Heart left ventricle (tissue), 16 donors: ENCODE data around the gene TASL. TPM values are rescaled to one million over a fixed set of nuclear protein-coding genes. Genes with fewer than 3 reads are reported as not detected.
A peak's percentile ranks its signal among the peaks of the same experiment; 100 is the strongest.
"Not testable (repeated sequence)": the region's sequence is repeated elsewhere in the genome, so short reads cannot be mapped to it uniquely, and the experiment has no call there.

ENCODE experiments used
- ATAC-seq, 4 donors: fragments of 200-7000 bp; cut with Tn5 transposase; one replicate each; pipeline ENCODE4 v1.9.1; 2020 to 2022; ENCODE audit warnings: moderate library complexity in 4 of 4, mild to moderate bottlenecking in 3 of 4, moderate number of reproducible peaks in 1 of 4
- DNase-seq, 5 donors: peaks; one replicate each; pipeline ENCODE4 v3.0.0-alpha.2; 2020
- H3K27ac ChIP-seq, 12 donors: fragments of 200-600 bp; sonication (generic) in 4 of 12; one replicate each; pipeline versions ENCODE4 v1.5.0 to v1.8.0; 2016 to 2022; ENCODE audit warnings: mild to moderate bottlenecking in 2 of 12
- H3K27me3 ChIP-seq, 9 donors: fragments of 200-600 bp; sonication (generic) in 2 of 9; one replicate each; pipeline versions ENCODE4 v1.5.1 to v1.8.0; 2016 to 2022; ENCODE audit warnings: mild to moderate bottlenecking in 3 of 9
- H3K36me3 ChIP-seq, 9 donors: fragments of 200-600 bp; sonication (generic) in 2 of 9; one replicate each; pipeline versions ENCODE4 v1.5.0 to v1.8.0; 2018 to 2022; ENCODE audit warnings: mild to moderate bottlenecking in 2 of 9
- H3K4me1 ChIP-seq, 12 donors: fragments of 200-600 bp; sonication (generic) in 4 of 12; one replicate each; pipeline versions ENCODE4 v1.5.0 to v1.8.0; 2016 to 2022; ENCODE audit warnings: mild to moderate bottlenecking in 3 of 12
- H3K4me3 ChIP-seq, 12 donors: fragments of 200-600 bp; sonication (generic) in 4 of 12; one replicate each; pipeline versions ENCODE4 v1.5.0 to v1.8.0; 2017 to 2022; ENCODE audit warnings: mild to moderate bottlenecking in 9 of 12, moderate library complexity in 4 of 12
- H3K9me3 ChIP-seq, 12 donors: fragments of 200-600 bp; sonication (generic) in 4 of 12; one replicate each; pipeline versions ENCODE4 v1.5.0 to v1.8.0; 2016 to 2022; ENCODE audit warnings: mild to moderate bottlenecking in 1 of 12
- POLR2A ChIP-seq, 2 donors: fragments of 450-650 bp; IDR thresholded peaks; one replicate each; pipeline ENCODE4 v1.6.1; 2017; ENCODE audit warnings: antibody characterized with exemption in 2 of 2, mild to moderate bottlenecking in 2 of 2, moderate library complexity in 2 of 2
- WGBS, 4 donors: extraction: QIAGEN DNeasy Blood & Tissue Kit in 2 of 4; methylation state at CpG; one replicate each; pipeline versions ENCODE4 v1.1.5 to v1.1.7; 2013 to 2018; 5-methylcytosine and 5-hydroxymethylcytosine counted together
- intact Hi-C, 10 donors: fragments of 100-400 bp; cut with DNase I; formaldehyde crosslinking; loops; one replicate each; pipeline versions ENCODE4 v1.11.1 to v1.14.2; 2022
- polyA plus RNA-seq, 2 donors: library from polyadenylated mRNA; stranded (reverse); fragments of 200-250 nt; gene quantifications; one replicate each; pipeline ENCODE4 v1.2.3, GENCODE V29; 2013
- total RNA-seq, 9 donors: library from RNA; depleted of rRNA in 2 of 9; stranded (reverse); fragments of >200 nt in 2 of 9; fragmentation: NEBNext Ultra II Directional in 3 of 9; extraction: Animal tissue kit (Norgen Biotek cat#: 25700) in 3 of 9; gene quantifications; one replicate each; pipeline versions ENCODE4 v1.1.0 to v1.2.4, GENCODE V29; 2016 to 2023
- TF ChIP-seq, protein P1 (sequence below), 12 donors: fragments of 200-600 bp; sonication (generic) in 4 of 12; IDR thresholded peaks; one replicate each; pipeline versions ENCODE4 v1.5.0 to v1.8.0; 2018 to 2022; ENCODE audit warnings: antibody characterized with exemption in 12 of 12, mild to moderate bottlenecking in 5 of 12
- donor health status: ischemic (EF 13 %, LVEDD 7.1; RV severe dilation, severe dysfunction).
- donor health status: healthy with polysubstance abuse.
- donor health status: DM: no; HTN: yes; CAD: no.
- donor health status: DM: no; HTN: no; CAD: no.
- donor health status: ischemic (EF 25% LVEDD 6.9; RV normal size, moderate dysfunction).
- donor health status: ischemic (EF 25% LVEDD 5.7; RV mildly dilated, moderate dysfunction).
- donor health status: healthy.
- donor health status: DM: yes; HTN: yes; CAD: no.
- donor health status: ischemic (EF 35%, LVEDD 5.7; RV mildly dilated, moderate dysfunction).
- donor health status: nonischemic (EF 11% LVEDD 7.7; RV severe dilation, severe dysfunction).
- donor health status: DM: yes; HTN: yes; CAD: no.
- donor health status: PGD.
- donor health status: ischemic (EF 29% LVEDD 5.4; RV normal size, mild dysfunction).
- donor health status: nonischemic (EF 23%, LVEDD 6.1; RV moderate dilation, normal function).

Gene TASL
- total and polyA plus RNA-seq, 11 donors: 0.15 to 5.2 (median 0.33) TPM; not detected in 2

DNA sequence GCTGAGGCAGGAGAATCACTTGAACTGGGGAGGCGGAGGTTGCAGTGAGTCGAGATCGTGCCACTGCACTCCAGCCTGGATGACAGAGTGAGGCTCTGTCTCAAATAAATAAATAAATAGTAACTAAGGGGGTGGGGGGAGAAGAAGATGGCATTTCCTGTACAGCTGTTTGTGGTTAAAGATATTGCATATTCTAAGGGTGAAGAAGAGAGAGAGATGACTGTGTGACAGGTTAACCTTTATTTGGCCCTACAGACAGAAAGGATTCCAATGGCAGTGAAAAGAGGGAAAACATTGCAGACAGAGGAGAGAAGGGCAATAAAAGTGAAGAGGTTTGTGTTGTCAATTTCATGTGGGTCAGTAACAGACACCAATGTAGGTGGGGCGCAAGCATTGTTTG is 9.4 kb downstream of the TASL start:
- WGBS, 4 donors: 76 to 86% (median 80%) methylated on average over 4 of the region's 4 CpGs
- intact Hi-C loops: loop anchor here in 1 of 10 donors (10.0 kb wide), 1 partner anchor 147 kb away; no protein-coding TSS in a partner anchor
- Histone ChIP-seq H3K9me3 (no peaks in the 10 kb centered on the region), H3K27ac (no peak overlapping the region), H3K36me3 (no peaks in the 10 kb centered on the region), H3K4me3 (no peak overlapping the region), H3K27me3 (peaks cover 0 to 11% (median 0%) of the 10 kb centered on the region in 9 donors), H3K4me1 (peaks cover 0 to 2% (median 0%) of the 10 kb centered on the region in 12 donors)
- TF ChIP-seq, protein P1, sequence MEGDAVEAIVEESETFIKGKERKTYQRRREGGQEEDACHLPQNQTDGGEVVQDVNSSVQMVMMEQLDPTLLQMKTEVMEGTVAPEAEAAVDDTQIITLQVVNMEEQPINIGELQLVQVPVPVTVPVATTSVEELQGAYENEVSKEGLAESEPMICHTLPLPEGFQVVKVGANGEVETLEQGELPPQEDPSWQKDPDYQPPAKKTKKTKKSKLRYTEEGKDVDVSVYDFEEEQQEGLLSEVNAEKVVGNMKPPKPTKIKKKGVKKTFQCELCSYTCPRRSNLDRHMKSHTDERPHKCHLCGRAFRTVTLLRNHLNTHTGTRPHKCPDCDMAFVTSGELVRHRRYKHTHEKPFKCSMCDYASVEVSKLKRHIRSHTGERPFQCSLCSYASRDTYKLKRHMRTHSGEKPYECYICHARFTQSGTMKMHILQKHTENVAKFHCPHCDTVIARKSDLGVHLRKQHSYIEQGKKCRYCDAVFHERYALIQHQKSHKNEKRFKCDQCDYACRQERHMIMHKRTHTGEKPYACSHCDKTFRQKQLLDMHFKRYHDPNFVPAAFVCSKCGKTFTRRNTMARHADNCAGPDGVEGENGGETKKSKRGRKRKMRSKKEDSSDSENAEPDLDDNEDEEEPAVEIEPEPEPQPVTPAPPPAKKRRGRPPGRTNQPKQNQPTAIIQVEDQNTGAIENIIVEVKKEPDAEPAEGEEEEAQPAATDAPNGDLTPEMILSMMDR (IDR thresholded peaks at IDR 0.05): no peak
- no peak for TF ChIP-seq POLR2A (IDR thresholded peaks at IDR 0.05)
- DNase-seq: no peak
- no peak for ATAC-seq

DNA sequence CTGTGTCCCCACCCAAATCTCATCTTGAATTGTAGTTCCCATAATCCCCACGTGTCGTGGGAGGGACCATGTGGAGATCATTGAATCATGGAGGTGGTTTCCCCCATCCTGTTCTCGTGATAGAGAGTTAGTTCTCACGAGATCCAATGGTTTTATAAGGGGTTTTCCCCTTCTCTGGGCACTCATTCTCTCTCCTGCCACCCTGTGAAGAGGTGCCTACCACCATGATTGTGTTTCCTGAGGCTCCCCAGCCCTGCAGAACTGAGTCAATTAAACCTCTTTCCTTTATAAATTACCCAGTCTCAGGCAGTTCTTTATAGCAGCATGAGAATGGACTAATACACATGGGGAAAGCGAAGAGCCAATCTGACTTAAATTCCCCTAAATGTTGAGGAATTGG is 14.5 kb downstream of the TASL start:
- H3K36me3 ChIP-seq, H3K9me3 ChIP-seq, H3K4me3 ChIP-seq, H3K27ac ChIP-seq, DNase-seq, H3K4me1 ChIP-seq, ATAC-seq: not testable (repeated sequence)
- 46 to 80% (median 68%) methylated on average over 5 of the region's 5 CpGs for WGBS, 4 donors
- intact Hi-C loops: loop anchor here in 1 of 10 donors (10.0 kb wide), 1 partner anchor 152 kb away; no protein-coding TSS in a partner anchor
- peaks cover 0 to 11% (median 0%) of the 10 kb centered on the region in 9 donors for H3K27me3 ChIP-seq

DNA sequence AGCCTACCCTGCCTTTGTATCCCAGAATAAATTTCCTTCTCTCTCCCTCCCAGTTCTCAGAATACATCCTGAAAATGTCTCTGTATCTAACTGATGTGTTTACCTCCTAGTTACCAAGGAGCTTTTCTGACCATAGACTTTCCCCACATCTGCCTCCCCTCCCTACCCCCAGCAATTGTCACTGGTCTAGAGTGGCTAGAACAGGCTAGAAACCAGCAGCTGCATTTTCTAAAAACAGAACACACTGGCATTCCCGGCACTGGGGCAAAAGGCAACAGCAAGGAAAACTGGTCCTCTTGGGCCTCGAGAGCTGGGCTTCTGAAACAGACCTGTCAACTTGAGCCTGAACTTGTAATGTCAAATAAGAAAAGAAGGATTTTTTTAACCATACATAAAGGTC is 16.4 kb downstream of the TASL start:
- no peaks in the 10 kb centered on the region for H3K4me1 ChIP-seq
- DNase-seq (peak in 4 of 5 donors; percentile 27 to 62 (median 44)), ATAC-seq (peak; percentile 89 to 98 (median 95))
- H3K4me3 ChIP-seq: no peak overlapping the region
- H3K27me3 ChIP-seq: peaks cover 0 to 10% (median 0%) of the 10 kb centered on the region in 9 donors
- intact Hi-C loops: loop anchor here in 1 of 10 donors (10.0 kb wide), 1 partner anchor 154 kb away; no protein-coding TSS in a partner anchor
- H3K27ac ChIP-seq: peak overlapping the region in 9 of 12 donors; percentile 8 to 70 (median 50)
- TF ChIP-seq, protein P1 (IDR thresholded peaks at IDR 0.05): no peak
- TF ChIP-seq POLR2A (IDR thresholded peaks at IDR 0.05): no peak
- no peaks in the 10 kb centered on the region for H3K36me3 ChIP-seq
- 24 to 57% (median 45%) methylated on average over 2 of the region's 2 CpGs for WGBS, 4 donors
- no peaks in the 10 kb centered on the region for H3K9me3 ChIP-seq

DNA sequence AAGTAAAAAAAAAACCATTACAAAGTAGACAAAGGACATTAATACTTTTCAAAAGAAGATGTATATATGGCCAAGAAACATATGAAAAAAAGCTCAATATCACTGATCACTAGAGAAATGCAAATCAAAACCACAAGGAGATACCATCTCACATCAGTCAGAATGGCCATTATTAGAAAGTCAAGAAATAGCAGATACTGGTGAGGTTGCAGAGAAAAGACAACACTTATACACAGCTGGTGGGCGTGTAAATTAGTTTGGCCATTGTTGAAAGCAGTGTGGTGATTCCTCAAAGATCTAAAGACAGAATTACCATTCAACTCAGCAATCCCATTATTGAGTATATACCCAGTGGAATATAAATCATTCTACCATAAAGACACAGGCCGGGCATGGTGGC is 39.3 kb downstream of the TASL start:
- Histone ChIP-seq H3K36me3 (no peaks in the 10 kb centered on the region), H3K4me3 (no peak overlapping the region), H3K27me3 (no peaks in the 10 kb centered on the region), H3K27ac (no peak overlapping the region), H3K9me3 (no peaks in the 10 kb centered on the region), H3K4me1 (no peaks in the 10 kb centered on the region)
- WGBS, 4 donors: 79 to 89% (median 85%) methylated on average over 2 of the region's 2 CpGs
- intact Hi-C loops: loop anchor here in 1 of 10 donors (10.0 kb wide), 1 partner anchor 63 kb away; no protein-coding TSS in a partner anchor
- DNase-seq (no peak), ATAC-seq (no peak)
- TF ChIP-seq, protein P1 (IDR thresholded peaks at IDR 0.05): no peak
- TF ChIP-seq POLR2A (IDR thresholded peaks at IDR 0.05): no peak

DNA sequence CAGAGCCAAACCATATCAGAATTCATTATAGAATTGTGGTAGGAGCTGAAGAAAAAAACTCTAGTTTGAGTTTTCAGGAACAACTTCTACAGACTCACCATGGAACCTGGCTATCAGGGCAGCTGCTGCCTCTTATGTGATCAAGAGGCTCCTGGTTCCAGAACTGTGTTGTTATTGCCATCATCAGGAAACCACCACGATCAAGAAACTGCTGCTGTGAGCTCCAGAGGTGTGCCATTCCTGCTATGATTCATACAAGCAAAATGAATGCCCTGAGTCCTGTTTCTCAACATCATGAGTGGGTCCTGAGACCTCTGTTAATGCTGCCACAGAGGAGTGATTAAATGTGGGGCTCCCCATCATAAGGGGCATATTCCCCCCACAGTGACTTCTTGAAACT is 43.7 kb downstream of the TASL start:
- H3K27me3 ChIP-seq: peaks cover 0 to 5% (median 0%) of the 10 kb centered on the region in 9 donors
- H3K27ac ChIP-seq: no peak overlapping the region
- H3K4me3 ChIP-seq: no peak overlapping the region
- no peaks in the 10 kb centered on the region for H3K9me3 ChIP-seq
- H3K4me1 ChIP-seq: no peaks in the 10 kb centered on the region
- intact Hi-C loops: loop anchor here in 1 of 10 donors (10.0 kb wide), 1 partner anchor 59 kb away; no protein-coding TSS in a partner anchor
- ATAC-seq (no peak), DNase-seq (no peak)
- TF ChIP-seq, protein P1 (IDR thresholded peaks at IDR 0.05): no peak
- no peak for TF ChIP-seq POLR2A (IDR thresholded peaks at IDR 0.05)
- 25 to 67% (median 47%) methylated on average over 1 of the region's 1 CpG for WGBS, 4 donors
- H3K36me3 ChIP-seq: no peaks in the 10 kb centered on the region
